PFSK-1 (cell line): ENCODE measurements around the gene MAX.

ENCODE experiments used
- POLR2AphosphoS5 ChIP-seq: IDR thresholded peaks from 2 replicates; pipeline ENCODE4 v1.6.1; 2012; ENCODE audit warnings: low read depth, mild to moderate bottlenecking, control low read depth, low read length, moderate library complexity
- TAF1 ChIP-seq: IDR thresholded peaks from 2 replicates; pipeline ENCODE4 v1.6.1; 2012; ENCODE audit warnings: low read length, control low read depth, borderline replicate concordance; ENCODE audit not compliant: insufficient read depth
- TF ChIP-seq, protein P1 (sequence below), 2 experiments: IDR thresholded peaks; 2 replicates each; pipeline versions ENCODE4 v1.6.1 to v1.8.0; 2011 to 2012; ENCODE audit warnings: low read depth in 2 of 2, low read length in 2 of 2, control low read depth in 1 of 2, inconsistent platforms in 1 of 2, mild to moderate bottlenecking in 1 of 2, moderate library complexity in 1 of 2; ENCODE audit not compliant: insufficient read depth in 1 of 2

DNA sequence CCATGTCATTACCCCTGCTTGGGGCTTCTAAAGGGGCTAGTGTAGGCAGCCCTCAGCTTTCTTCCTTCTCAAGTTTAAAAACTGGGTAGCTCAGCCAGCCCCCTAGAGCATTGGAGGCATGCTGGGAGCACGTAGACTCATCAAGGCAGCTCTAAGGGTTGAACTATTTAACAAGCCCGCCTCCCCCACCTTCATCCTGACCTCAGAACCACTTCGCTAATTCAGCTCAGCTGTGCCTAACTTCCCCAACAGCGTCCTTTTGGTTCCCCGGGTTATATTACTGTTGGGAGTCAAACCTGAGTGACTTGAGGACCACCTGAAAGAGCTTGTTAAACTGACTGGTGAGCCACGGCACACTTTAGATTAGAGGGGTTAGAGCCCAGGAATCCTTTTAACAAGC lies 30.1 kb downstream of the MAX start:
- TF ChIP-seq POLR2AphosphoS5 (no peak), TAF1 (no peak)
- TF ChIP-seq, protein P1, sequence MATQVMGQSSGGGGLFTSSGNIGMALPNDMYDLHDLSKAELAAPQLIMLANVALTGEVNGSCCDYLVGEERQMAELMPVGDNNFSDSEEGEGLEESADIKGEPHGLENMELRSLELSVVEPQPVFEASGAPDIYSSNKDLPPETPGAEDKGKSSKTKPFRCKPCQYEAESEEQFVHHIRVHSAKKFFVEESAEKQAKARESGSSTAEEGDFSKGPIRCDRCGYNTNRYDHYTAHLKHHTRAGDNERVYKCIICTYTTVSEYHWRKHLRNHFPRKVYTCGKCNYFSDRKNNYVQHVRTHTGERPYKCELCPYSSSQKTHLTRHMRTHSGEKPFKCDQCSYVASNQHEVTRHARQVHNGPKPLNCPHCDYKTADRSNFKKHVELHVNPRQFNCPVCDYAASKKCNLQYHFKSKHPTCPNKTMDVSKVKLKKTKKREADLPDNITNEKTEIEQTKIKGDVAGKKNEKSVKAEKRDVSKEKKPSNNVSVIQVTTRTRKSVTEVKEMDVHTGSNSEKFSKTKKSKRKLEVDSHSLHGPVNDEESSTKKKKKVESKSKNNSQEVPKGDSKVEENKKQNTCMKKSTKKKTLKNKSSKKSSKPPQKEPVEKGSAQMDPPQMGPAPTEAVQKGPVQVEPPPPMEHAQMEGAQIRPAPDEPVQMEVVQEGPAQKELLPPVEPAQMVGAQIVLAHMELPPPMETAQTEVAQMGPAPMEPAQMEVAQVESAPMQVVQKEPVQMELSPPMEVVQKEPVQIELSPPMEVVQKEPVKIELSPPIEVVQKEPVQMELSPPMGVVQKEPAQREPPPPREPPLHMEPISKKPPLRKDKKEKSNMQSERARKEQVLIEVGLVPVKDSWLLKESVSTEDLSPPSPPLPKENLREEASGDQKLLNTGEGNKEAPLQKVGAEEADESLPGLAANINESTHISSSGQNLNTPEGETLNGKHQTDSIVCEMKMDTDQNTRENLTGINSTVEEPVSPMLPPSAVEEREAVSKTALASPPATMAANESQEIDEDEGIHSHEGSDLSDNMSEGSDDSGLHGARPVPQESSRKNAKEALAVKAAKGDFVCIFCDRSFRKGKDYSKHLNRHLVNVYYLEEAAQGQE (IDR thresholded peaks at IDR 0.05; ENCODE audit: insufficient read depth in 1 of 2, low read depth in 2 of 2, low read length in 2 of 2), result no peak
